GM18526 (cell line): ENCODE results near the gene GLIPR1L2.

Experiments
- POLR2A ChIP-seq: IDR thresholded peaks from 3 replicates; pipeline ENCODE4 v1.6.1; 2011; ENCODE audit not compliant: insufficient read length; ENCODE audit errors: extremely low read depth

The GLIPR1L2 gene

GRCh38 chr12:75409830-75410229 lies 18.9 kb downstream of the GLIPR1L2 start:
- TF ChIP-seq POLR2A, result no peak

- TF ChIP-seq POLR2A, result no peak
These were observed 23.8 kb downstream of the GLIPR1L2 start for GRCh38 chr12:75414671-75415070.

DNA sequence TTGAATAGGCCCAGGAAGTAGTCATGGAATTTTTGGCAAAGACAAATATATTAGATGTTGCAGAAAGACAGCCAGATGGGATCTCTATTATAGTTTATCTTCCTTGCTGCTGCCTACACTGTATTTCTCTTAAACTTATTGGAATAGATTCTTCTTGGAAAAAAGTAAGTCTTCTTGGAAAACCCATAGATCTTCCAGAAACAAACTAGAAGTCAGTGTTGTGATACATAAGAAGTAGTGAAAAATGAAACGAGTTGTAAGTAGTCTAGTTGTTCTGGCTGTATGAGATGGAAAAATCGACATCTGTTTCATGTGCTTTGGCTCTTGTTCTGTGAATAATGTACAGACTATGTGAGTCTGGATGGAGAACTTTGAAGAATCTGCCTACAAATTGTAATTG lies 29.0 kb downstream of the GLIPR1L2 start:
- TF ChIP-seq POLR2A, result no peak

GRCh38 chr12:75427491-75427890 lies 36.6 kb downstream of the GLIPR1L2 start:
- TF ChIP-seq POLR2A, result no peak

- TF ChIP-seq POLR2A, result no peak
These were observed 37.9 kb downstream of the GLIPR1L2 start for GRCh38 chr12:75428767-75429166.

GRCh38 chr12:75432924-75433323 lies 42.0 kb downstream of the GLIPR1L2 start:
- TF ChIP-seq POLR2A, result no peak

GRCh38 chr12:75437564-75437963 lies 46.7 kb downstream of the GLIPR1L2 start:
- no peak for TF ChIP-seq POLR2A

DNA sequence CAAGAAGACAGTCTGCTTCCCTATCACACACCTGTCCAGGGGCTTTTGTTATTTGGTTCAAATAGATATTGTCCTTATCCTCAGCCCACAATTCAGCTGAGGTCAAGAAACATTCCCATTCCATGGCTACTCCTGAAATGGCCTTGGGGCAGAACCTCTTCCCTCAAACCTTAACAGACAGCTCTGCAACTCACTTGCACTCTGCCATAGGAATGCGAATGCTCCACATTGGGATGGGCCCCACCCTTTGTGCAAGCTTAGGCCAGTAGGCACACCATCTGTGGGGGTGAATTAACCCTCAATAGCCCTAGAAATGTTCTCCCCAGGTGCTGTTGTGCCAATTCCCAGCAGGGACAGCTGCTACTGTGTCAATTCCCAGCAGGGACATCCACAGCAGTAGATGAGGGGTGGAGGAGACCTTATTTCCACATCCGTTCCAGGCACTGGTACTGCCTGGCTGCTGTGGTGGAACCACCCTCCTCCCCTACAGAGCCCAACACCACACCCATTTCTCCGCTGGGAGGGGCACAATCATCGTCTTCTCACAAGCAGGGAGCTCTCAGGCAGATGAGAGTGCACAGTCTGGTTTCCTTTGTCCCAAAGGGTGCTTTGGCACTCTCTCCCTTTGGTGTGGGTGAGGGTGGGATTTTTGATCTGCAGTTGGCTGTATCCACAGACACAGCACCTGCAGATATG lies 47.3 kb downstream of the GLIPR1L2 start:
- TF ChIP-seq POLR2A, result no peak

DNA sequence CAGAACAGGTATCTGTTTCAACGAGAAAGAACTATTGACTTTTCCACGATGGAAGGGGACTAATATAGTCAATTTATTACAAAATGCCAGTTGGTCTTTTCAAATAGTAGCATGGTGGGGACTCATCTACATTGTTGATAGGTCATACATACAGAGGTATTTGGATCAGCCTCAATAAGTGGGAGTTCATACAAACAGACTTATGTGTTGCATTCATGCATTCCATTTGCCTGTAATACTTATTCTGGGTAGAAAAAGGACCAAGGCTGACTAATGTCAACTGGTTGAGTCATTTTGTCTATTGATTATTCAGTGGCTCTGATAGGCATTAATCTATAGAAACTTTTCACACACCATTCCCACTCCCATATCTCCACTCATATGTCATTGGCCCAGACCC lies 48.2 kb downstream of the GLIPR1L2 start:
- TF ChIP-seq POLR2A, result no peak

DNA sequence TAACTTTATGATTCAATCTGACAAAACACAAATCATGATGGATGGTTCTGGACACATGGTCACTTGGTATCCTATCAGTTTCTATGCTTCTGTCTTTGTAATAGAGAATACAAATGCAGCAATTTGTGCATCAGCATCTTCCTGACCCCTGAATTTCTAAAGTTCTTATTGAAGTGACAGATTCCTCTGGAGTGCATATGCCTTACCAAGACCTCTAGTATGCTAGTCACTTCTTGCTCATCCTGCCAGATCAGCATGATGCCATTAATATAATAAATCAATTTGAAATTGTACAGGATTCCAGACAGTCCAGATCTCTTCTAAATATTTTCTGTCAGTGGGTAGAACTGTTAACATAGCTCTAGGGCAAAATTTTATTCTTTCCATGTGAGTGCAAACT lies 49.0 kb downstream of the GLIPR1L2 start:
- TF ChIP-seq POLR2A, result no peak

GRCh38 chr12:75443709-75444108 lies 52.8 kb downstream of the GLIPR1L2 start:
- TF ChIP-seq POLR2A, result no peak

- TF ChIP-seq POLR2A, result no peak
These were observed 53.7 kb downstream of the GLIPR1L2 start for GRCh38 chr12:75444429-75445136.

DNA sequence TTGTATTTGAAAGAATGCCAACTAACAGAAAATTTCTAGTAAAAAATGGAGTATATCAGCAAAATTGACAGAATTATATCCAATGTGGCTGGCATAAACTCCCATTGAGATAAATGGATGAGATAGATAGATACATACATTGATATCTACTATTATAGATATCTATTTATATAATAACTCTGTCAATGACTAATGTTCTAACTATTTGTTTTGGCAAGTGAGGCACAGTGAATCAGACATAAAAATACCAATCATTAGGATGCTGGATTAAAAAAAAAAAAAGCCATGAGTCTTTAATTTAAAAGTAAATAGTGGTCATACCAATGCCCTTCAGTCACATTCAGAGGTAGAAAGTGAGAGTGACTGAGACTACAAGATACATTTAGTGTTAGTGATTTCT lies 56.0 kb downstream of the GLIPR1L2 start:
- TF ChIP-seq POLR2A, result no peak

DNA sequence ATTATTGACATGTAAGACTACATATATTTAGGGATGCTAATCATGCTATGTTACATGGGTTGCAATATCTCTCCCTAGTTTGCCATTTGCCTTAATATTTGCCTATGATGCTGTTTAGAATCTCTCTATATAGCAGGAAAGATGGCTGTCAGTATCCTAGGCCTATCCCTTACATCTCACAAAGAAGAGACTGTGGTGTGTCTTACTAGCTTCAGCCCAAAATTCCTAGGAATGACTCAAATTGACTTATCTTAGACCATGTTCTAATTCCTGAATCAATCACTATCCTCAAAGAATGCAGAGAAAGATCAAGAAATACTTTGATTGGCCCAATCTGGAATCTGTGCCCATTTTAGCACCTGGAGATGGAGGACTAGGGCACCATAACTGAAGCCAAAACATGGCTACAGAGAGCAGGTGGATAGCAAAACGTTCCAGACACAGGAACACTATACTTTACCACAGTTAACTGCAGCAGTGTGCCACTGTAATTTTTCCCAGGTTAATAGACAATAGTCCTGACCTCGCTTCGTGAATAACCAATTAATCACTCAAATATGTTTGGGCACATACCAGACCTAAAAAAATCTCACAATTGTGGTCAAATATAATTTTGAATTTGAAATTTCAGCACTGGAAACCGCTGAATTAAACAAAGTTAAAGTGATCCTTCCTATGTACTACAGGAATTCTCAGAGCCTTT lies 57.0 kb downstream of the GLIPR1L2 start:
- TF ChIP-seq POLR2A, result no peak

GRCh38 chr12:75452675-75453330 lies 61.9 kb downstream of the GLIPR1L2 start:
- TF ChIP-seq POLR2A, result no peak

DNA sequence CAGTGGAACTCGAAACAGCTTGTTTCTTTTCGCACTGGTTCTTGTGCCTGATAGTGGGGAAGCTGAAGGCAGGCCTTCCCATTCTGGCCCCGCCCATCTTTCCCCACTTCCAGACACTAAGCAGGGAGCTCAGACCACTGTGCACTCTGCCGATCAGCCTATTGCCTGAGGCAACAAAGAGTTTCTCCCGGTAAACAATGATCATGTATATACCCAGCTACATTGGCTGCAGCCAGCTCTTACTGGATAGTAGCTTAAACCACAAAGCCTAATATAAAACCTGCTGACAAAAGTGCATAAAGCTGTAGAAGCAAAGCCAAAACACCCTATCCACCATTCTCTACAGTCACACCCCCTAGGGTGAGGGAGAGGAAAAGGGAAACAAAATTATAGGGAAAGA lies 65.0 kb downstream of the GLIPR1L2 start:
- no peak for TF ChIP-seq POLR2A

DNA sequence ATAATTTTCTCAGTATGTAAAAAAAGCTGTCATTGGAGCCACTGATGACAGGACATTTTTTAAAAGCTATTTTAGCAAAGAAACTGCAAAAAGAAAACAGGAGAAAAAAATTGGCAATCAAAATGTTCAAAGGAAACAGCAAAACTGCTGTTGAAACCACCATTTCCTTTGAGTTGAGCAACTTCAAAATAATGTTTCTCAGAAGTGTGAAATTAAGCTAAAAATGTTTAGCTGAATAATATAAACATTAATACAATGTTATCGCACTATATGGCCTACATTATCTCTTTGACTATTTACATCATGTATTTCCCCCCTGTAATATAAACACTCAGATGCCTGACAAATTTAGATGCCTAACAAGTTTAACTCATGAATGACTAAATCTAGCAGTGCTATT lies 66.3 kb downstream of the GLIPR1L2 start:
- no peak for TF ChIP-seq POLR2A
